Small intestine (tissue), 7 donors: ENCODE measurements around the gene ASNSD1. TPM values are rescaled to one million over a fixed set of nuclear protein-coding genes. Genes with fewer than 3 reads are reported as not detected.
"Not testable (repeated sequence)": the region's sequence is repeated elsewhere in the genome, so short reads cannot be mapped to it uniquely, and the experiment has no call there.

Source experiments
- DNase-seq, 2 donors: peaks; one replicate each; pipeline versions ENCODE4 v3.0.0 to v3.0.0-alpha.2; 2013
- FAIRE-seq: peaks from 2 replicates; lab custom pipeline; 2012; peaks lifted over from hg19 to GRCh38; lab: Jason Lieb, UNC
- H3K27ac ChIP-seq, 3 donors: one replicate each; pipeline ENCODE4 v1.5.1; 2013; ENCODE audit warnings: low read length in 2 of 3, mild to moderate bottlenecking in 2 of 3, control low read depth in 1 of 3, inconsistent platforms in 1 of 3, low read depth in 1 of 3, moderate library complexity in 1 of 3
- H3K27me3 ChIP-seq, 3 donors: one replicate each; pipeline ENCODE4 v1.6.1; 2013; ENCODE audit warnings: low read length in 3 of 3, inconsistent platforms in 1 of 3; ENCODE audit not compliant: control insufficient read depth in 3 of 3, insufficient read depth in 3 of 3
- H3K36me3 ChIP-seq, 3 donors: one replicate each; pipeline ENCODE4 v1.6.1; 2013; ENCODE audit warnings: low read length in 3 of 3, inconsistent platforms in 1 of 3, low read depth in 1 of 3, mild to moderate bottlenecking in 1 of 3, moderate library complexity in 1 of 3; ENCODE audit not compliant: control insufficient read depth in 3 of 3, insufficient read depth in 2 of 3
- H3K4me1 ChIP-seq, 3 donors: one replicate each; pipeline ENCODE4 v1.6.1; 2013; ENCODE audit warnings: low read length in 2 of 3, inconsistent platforms in 1 of 3, low read depth in 1 of 3, mild to moderate bottlenecking in 1 of 3, moderate library complexity in 1 of 3; ENCODE audit not compliant: control insufficient read depth in 3 of 3, insufficient read depth in 2 of 3
- H3K4me3 ChIP-seq, 3 donors: one replicate each; pipeline ENCODE4 v1.5.1; 2013; ENCODE audit warnings: low read length in 3 of 3, control low read depth in 1 of 3, inconsistent platforms in 1 of 3, low read depth in 1 of 3, mild to moderate bottlenecking in 1 of 3, moderate library complexity in 1 of 3
- H3K9me3 ChIP-seq, 2 donors: one replicate each; pipeline ENCODE4 v1.6.1; 2013; ENCODE audit warnings: low read depth in 1 of 2, low read length in 1 of 2; ENCODE audit not compliant: control insufficient read depth in 2 of 2, insufficient read depth in 1 of 2
- WGBS, 3 donors: extraction: QIAGEN DNeasy Blood & Tissue Kit; methylation state at CpG; one replicate each; pipeline ENCODE4 v1.1.7; 2013; 5-methylcytosine and 5-hydroxymethylcytosine counted together
- polyA plus RNA-seq, 4 donors: library from polyadenylated mRNA; stranded (reverse) in 3 of 4; unstranded in 1 of 4; fragments of 200-250 nt in 3 of 4; fragments of 120-200 nt in 1 of 4; gene quantifications; one replicate each; pipeline versions ENCODE4 v1.2.1 to v1.2.3, GENCODE V29; 2013
- donor health status: healthy with polysubstance abuse.
- donor health status: control.
- donor health status: control.
- donor health status: Bipolar disorder and iron deficiency.
- donor health status: healthy.

The ASNSD1 gene
- polyA plus RNA-seq, 4 donors = 27.5 to 38.2 (median 34.0) TPM

DNA sequence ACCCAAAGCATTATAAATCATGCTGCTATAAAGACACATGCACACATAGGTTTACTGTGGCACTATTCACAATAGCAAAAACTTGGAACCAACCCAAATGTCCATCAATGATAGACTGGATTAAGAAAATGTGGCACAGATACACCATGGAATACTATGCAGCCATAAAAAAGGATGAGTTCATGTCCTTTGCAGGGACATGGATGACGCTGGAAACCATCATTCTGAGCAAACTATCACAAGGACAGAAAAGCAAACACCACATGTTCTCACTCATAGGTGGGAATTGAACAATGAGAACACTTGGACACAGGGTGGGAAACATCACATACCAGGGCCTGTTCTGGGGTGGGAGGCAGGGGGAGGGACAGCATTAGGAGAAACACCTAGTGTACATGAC lies 56.3 kb downstream of the ASNSD1 start:
- not testable (repeated sequence) for DNase-seq, FAIRE-seq, H3K9me3 ChIP-seq, H3K36me3 ChIP-seq, H3K27ac ChIP-seq, H3K27me3 ChIP-seq, H3K4me3 ChIP-seq, H3K4me1 ChIP-seq
- 86 to 100% (median 93%) methylated on average over 1 of the region's 1 CpG for WGBS, 3 donors

DNA sequence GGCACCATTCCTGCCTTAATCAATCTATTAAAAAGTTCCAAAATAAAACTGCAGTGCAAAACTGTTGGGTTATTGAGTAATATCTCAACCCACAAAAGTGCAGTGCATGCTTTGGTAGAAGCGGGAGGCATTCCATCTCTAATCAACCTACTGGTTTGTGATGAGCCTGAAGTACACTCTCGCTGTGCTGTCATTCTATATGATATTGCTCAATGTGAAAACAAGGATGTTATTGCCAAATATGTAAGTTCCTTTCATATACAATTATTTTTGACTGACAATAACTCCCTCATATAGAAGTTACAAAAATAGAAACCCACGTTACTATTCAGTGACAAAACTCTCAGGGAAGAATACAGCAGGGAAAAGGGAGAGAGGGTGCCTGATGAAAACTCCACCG lies 58.3 kb downstream of the ASNSD1 start:
- Histone ChIP-seq H3K4me1 (no peaks in the 10 kb centered on the region), H3K9me3 (peaks cover 0 to 2% of the 10 kb centered on the region in 2 donors), H3K4me3 (no peak overlapping the region), H3K27ac (no peak overlapping the region), H3K27me3 (no peaks in the 10 kb centered on the region), H3K36me3 (no peaks in the 10 kb centered on the region)
- 90 to 94% (median 93%) methylated on average over 4 of the region's 4 CpGs for WGBS, 3 donors
- DNase-seq (no peak), FAIRE-seq (no peak)

Other genes starting within 250 kb of the ASNSD1 start
- 10 to 100 TPM; 11.6 to 37.5 (median 15.6) TPM for gene WDR75, start 220.0 kb upstream of the ASNSD1 start, polyA plus RNA-seq
- gene SLC40A1, start 80.7 kb upstream of the ASNSD1 start, polyA plus RNA-seq = 100 to 1,000 TPM in 2 of 4 donors, 10 to 100 TPM in 2; 72.6 to 527 (median 154) TPM
- gene ANKAR, start 13.2 kb downstream of the ASNSD1 start, polyA plus RNA-seq = 1 to 10 TPM in 2 of 4 donors, under 1 TPM in 2; 0.45 to 8.1 (median 1.2) TPM
- gene OSGEPL1, start 101.3 kb downstream of the ASNSD1 start, polyA plus RNA-seq = 10 to 100 TPM in 1 of 4 donors, 1 to 10 TPM in 2, under 1 TPM in 1; 0.67 to 11.3 (median 3.1) TPM
- 10 to 100 TPM; 44.8 to 81.8 (median 57.5) TPM for gene ORMDL1, start 122.9 kb downstream of the ASNSD1 start, polyA plus RNA-seq
- 10 to 100 TPM in 1 of 4 donors, 1 to 10 TPM in 3; 2.4 to 13.5 (median 8.7) TPM for gene PMS1, start 123.0 kb downstream of the ASNSD1 start, polyA plus RNA-seq